ENCODE measurements around the gene VWC2L. TPM values are rescaled to one million over a fixed set of nuclear protein-coding genes. Genes with fewer than 3 reads are reported as not detected.

Gene VWC2L
- total and polyA plus RNA-seq, 2 donors (not counting 3 experiments of a cell fraction or from before 2014, with no cell fraction given) = not detected

DNA sequence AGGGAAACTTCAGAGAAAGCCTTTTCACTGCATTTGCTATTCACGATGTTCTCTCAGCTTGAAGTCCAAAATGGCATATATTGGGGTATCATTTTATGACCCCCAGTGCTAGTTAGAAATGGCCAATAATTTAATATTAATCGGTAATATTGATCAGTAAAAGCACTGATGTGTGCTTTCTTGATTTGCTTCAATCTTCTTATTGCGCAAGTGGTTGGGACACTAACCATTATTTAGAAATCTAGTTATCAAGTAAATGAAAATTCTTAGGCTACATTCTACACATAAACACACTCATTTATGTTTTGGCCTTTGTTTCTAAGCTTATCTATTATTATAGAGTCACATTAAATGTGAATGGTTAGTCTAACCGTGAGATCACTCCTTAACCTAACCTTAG, 49.7 kb upstream of the VWC2L start:
- BruUV-seq (replicated peaks) = no TSS peak
- H4K20me1 ChIP-seq (replicated peaks; ENCODE audit: control insufficient read depth, extremely low read depth, insufficient read depth, low read length) = no peaks in the 10 kb centered on the region
- H2AFZ ChIP-seq (ENCODE audit: low read depth, low read length) = no peak overlapping the region
- ChIA-PET POLR2A (no interaction called here), CTCF (no interaction called here)
- no peaks in the 10 kb centered on the region for H3K79me2 ChIP-seq (ENCODE audit: control insufficient read depth, insufficient read depth, low read length)
- intact Hi-C loops (cut with micrococcal nuclease) = loop anchor here (5.0 kb wide), 1 partner anchor 526 kb away; no protein-coding TSS in a partner anchor
- no peaks in the 10 kb centered on the region for H3K4me1 ChIP-seq (ENCODE audit: control insufficient read depth, extremely low read depth, insufficient read depth, low read length)
- H3K36me3 ChIP-seq (ENCODE audit: control insufficient read depth in 2 of 2, extremely low read depth in 1 of 2, insufficient read depth in 2 of 2, low read length in 2 of 2) = no peaks in the 10 kb centered on the region
- TF ChIP-seq GATA2 (IDR thresholded peaks at IDR 0.05; ENCODE audit: insufficient read depth, insufficient read length, low read depth, low read length) (no peak), JUN (IDR thresholded peaks at IDR 0.05; ENCODE audit: borderline replicate concordance, insufficient read depth, insufficient read length, low read depth) (no peak), FOS (IDR thresholded peaks at IDR 0.05; ENCODE audit: borderline replicate concordance, insufficient read depth, low read length) (no peak), MYC (IDR thresholded peaks at IDR 0.05; ENCODE audit: low read depth, low read length) (no peak), MAX (IDR thresholded peaks at IDR 0.05; ENCODE audit: insufficient read depth, insufficient read length) (no peak), POLR2AphosphoS5 (IDR thresholded peaks at IDR 0.05; ENCODE audit: insufficient read depth, low read depth, low read length) (no peak), EZH2 (IDR thresholded peaks at IDR 0.05; ENCODE audit: borderline replicate concordance, low read depth, low read length, severe bottlenecking) (no peak), POLR2A (IDR thresholded peaks at IDR 0.05; ENCODE audit: low read depth, low read length) (no peak)
- TF ChIP-seq, protein P1, sequence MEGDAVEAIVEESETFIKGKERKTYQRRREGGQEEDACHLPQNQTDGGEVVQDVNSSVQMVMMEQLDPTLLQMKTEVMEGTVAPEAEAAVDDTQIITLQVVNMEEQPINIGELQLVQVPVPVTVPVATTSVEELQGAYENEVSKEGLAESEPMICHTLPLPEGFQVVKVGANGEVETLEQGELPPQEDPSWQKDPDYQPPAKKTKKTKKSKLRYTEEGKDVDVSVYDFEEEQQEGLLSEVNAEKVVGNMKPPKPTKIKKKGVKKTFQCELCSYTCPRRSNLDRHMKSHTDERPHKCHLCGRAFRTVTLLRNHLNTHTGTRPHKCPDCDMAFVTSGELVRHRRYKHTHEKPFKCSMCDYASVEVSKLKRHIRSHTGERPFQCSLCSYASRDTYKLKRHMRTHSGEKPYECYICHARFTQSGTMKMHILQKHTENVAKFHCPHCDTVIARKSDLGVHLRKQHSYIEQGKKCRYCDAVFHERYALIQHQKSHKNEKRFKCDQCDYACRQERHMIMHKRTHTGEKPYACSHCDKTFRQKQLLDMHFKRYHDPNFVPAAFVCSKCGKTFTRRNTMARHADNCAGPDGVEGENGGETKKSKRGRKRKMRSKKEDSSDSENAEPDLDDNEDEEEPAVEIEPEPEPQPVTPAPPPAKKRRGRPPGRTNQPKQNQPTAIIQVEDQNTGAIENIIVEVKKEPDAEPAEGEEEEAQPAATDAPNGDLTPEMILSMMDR (IDR thresholded peaks at IDR 0.05; ENCODE audit: extremely low read depth in 1 of 2, insufficient read depth in 1 of 2, low read depth in 1 of 2, low read length in 2 of 2) = no peak
- no peaks in the 10 kb centered on the region for H3K9me3 ChIP-seq (replicated peaks; ENCODE audit: control insufficient read depth, insufficient read depth, low read length)
- H3K27ac ChIP-seq (ENCODE audit: insufficient read depth, low read depth, low read length) = no peak overlapping the region
- FAIRE-seq (no peak), DNase-seq (ENCODE audit: low read depth, low spot score) (no peak)
- no peak overlapping the region for H3K9ac ChIP-seq (replicated peaks; ENCODE audit: extremely low read depth, insufficient read depth, low read length)
- no peak overlapping the region for H3K4me2 ChIP-seq (ENCODE audit: insufficient read depth, low read length)
- no peaks in the 10 kb centered on the region for H3K9me1 ChIP-seq (replicated peaks; ENCODE audit: control insufficient read depth, extremely low read depth, insufficient read depth, low read length)
- dilution Hi-C loops (cut with MboI; ENCODE audit: extremely low pct_ligation_motif_present, low sequenced_read_pairs) = no loop called here
- no peaks in the 10 kb centered on the region for H3K27me3 ChIP-seq (ENCODE audit: control insufficient read depth in 2 of 2, insufficient read depth in 2 of 2, low read length in 2 of 2)
- H3K4me3 ChIP-seq (replicated peaks in 1 of 3; ENCODE audit: insufficient read depth in 1 of 3, low read depth in 1 of 3, low read length in 3 of 3) = no peak overlapping the region
